GM23248 (cell line): ENCODE data around the gene PRRT3. TPM values are rescaled to one million over a fixed set of nuclear protein-coding genes. Genes with fewer than 3 reads are reported as not detected.

Source experiments
- DNase-seq: peaks from one replicate; pipeline ENCODE4 v3.0.0-alpha.2; 2015
- H2AFZ ChIP-seq: fragments of 200-600 bp; sonication (generic); 2 replicates; pipeline ENCODE4 v1.6.1; 2016; ENCODE audit warnings: antibody characterized with exemption
- H3F3A ChIP-seq: fragments of 200-600 bp; sonication (generic); 2 replicates; pipeline ENCODE4 v1.6.1; 2016; ENCODE audit warnings: mild to moderate bottlenecking, antibody characterized with exemption, mixed run types; ENCODE audit not compliant: insufficient read depth
- H3K27ac ChIP-seq: fragments of 200-600 bp; sonication (generic); 2 replicates; pipeline ENCODE4 v1.5.1; 2016; ENCODE audit warnings: mild to moderate bottlenecking
- H3K27me3 ChIP-seq: fragments of 200-600 bp; sonication (generic); replicated peaks from 2 replicates; pipeline ENCODE4 v1.6.1; 2016; ENCODE audit warnings: mild to moderate bottlenecking; ENCODE audit not compliant: insufficient read depth
- H3K36me3 ChIP-seq: fragments of 200-600 bp; sonication (generic); 2 replicates; pipeline ENCODE4 v1.6.1; 2016; ENCODE audit warnings: low read depth, mild to moderate bottlenecking
- H3K4me1 ChIP-seq: fragments of 200-600 bp; sonication (generic); 2 replicates; pipeline ENCODE4 v1.6.1; 2016; ENCODE audit warnings: mild to moderate bottlenecking; ENCODE audit not compliant: insufficient read depth
- H3K4me2 ChIP-seq: fragments of 200-600 bp; sonication (generic); one replicate; pipeline ENCODE4 v1.6.1; 2016; ENCODE audit warnings: mild to moderate bottlenecking; ENCODE audit not compliant: unreplicated experiment
- H3K4me3 ChIP-seq: fragments of 200-600 bp; sonication (generic); 2 replicates; pipeline ENCODE4 v1.5.1; 2016; ENCODE audit warnings: mild to moderate bottlenecking
- H3K79me2 ChIP-seq: fragments of 200-600 bp; sonication (generic); 2 replicates; pipeline ENCODE4 v1.6.1; 2016; ENCODE audit warnings: mild to moderate bottlenecking; ENCODE audit not compliant: insufficient read depth
- H3K9ac ChIP-seq: fragments of 200-600 bp; sonication (generic); 2 replicates; pipeline ENCODE4 v1.6.1; 2016; ENCODE audit warnings: mild to moderate bottlenecking
- H3K9me2 ChIP-seq: fragments of 200-600 bp; sonication (generic); 2 replicates; pipeline ENCODE4 v1.6.1; 2016; ENCODE audit warnings: mixed run types, mild to moderate bottlenecking, moderate library complexity; ENCODE audit not compliant: insufficient read depth
- H3K9me3 ChIP-seq: fragments of 200-600 bp; sonication (generic); one replicate; pipeline ENCODE4 v1.6.1; 2017; ENCODE audit warnings: low read depth
- H4K20me1 ChIP-seq: fragments of 200-600 bp; sonication (generic); 2 replicates; pipeline ENCODE4 v1.6.0; 2016; ENCODE audit not compliant: insufficient read depth
- EZH2 ChIP-seq: fragments of 200-600 bp; sonication (generic); IDR thresholded peaks from 2 replicates; pipeline ENCODE4 v1.6.1; 2018; ENCODE audit warnings: antibody characterized with exemption, mild to moderate bottlenecking; ENCODE audit not compliant: insufficient read depth, poor library complexity, severe bottlenecking
- EZH2phosphoT487 ChIP-seq: fragments of 200-600 bp; sonication (generic); IDR thresholded peaks from 2 replicates; pipeline ENCODE4 v1.6.1; 2018; ENCODE audit warnings: antibody characterized with exemption, moderate library complexity, mild to moderate bottlenecking, low read depth; ENCODE audit not compliant: insufficient read depth
- WGBS, 2 experiments: methylation state at CpG; one replicate each; pipeline ENCODE4 v1.1.6; 2015 to 2017; ENCODE audit warnings: low lambda C conversion rate in 2 of 2, low coverage in 1 of 2; ENCODE audit errors: missing lambda C conversion rate in 2 of 2; 5-methylcytosine and 5-hydroxymethylcytosine counted together
- in situ Hi-C: fragments of 300-500 bp; cut with MboI; formaldehyde crosslinking; loops from 2 replicates; pipeline ENCODE4 v1.15.0; 2020
- polyA plus RNA-seq: library from polyadenylated mRNA; unstranded; fragments of >200 nt; fragmentation: Nextera tagmentation; extraction: Ambion mirVana; gene quantifications from 2 replicates; pipeline ENCODE4 v1.2.1, GENCODE V29; 2016
- total RNA-seq: library from RNA; depleted of rRNA; stranded (reverse); fragments of >200 nt; shearing (Covaris generic); gene quantifications from 2 replicates; pipeline ENCODE4 v1.2.3, GENCODE V29; 2014

The PRRT3 gene
- total and polyA plus RNA-seq, 2 experiments from 2014 or later = 4.3 to 7.5 TPM

DNA sequence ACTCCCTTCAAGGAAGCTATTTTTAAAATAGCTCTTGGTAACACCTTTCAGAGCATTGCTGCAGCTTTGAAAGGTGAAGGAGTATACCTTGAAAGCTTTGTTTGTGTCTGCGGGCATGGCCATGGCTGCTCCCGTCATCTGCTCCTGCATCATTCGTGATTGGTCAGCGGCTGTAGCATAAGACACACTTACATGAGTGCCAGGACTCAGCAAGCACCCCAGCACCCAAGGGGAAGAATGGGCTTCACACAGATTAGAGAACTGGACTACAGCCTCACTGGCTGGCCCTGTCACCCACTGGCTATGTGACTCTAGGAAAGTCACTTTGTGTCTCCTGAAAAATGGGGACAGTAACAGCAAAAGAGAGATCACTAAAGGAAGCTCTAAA, 17.4 kb upstream of the PRRT3 start:
- Histone ChIP-seq H3K4me3 (0 out of 2 replicates have a peak overlapping the region, but pooled peaks have one; percentile 25), H3K9me3 (no peaks in the 10 kb centered on the region), H3K36me3 (peaks cover 53% of the 10 kb centered on the region), H3K9me2 (no peaks in the 10 kb centered on the region), H3K27me3 (no peaks in the 10 kb centered on the region), H4K20me1 (no peaks in the 10 kb centered on the region), H3K4me1 (peaks cover 27% of the 10 kb centered on the region), H3F3A (peaks cover 32% of the 10 kb centered on the region), H3K79me2 (0 out of 2 replicates have a peak, but pooled peaks cover 3% of the 10 kb centered on the region), H3K27ac (peak overlapping the region; percentile 83), H3K9ac (peak overlapping the region; percentile 47; the same call in 1 of the 2 replicates), H2AFZ (no peak overlapping the region), H3K4me2 (peak overlapping the region; percentile 64)
- DNase-seq = no peak
- WGBS, 2 experiments = 92 to 94% methylated on average over 4 of the region's 4 CpGs
- in situ Hi-C loops = no loop called here
- no peak for TF ChIP-seq EZH2phosphoT487
- TF ChIP-seq EZH2 = no peak

- H3K27me3 ChIP-seq = no peaks in the 10 kb centered on the region
- no peak overlapping the region for H3K4me3 ChIP-seq
- H3K79me2 ChIP-seq = no peaks in the 10 kb centered on the region
- peaks cover 39% of the 10 kb centered on the region for H3K36me3 ChIP-seq
- H3K9me3 ChIP-seq = no peaks in the 10 kb centered on the region
- H2AFZ ChIP-seq = no peak overlapping the region
- no peak overlapping the region for H3K27ac ChIP-seq
- no peaks in the 10 kb centered on the region for H4K20me1 ChIP-seq
- WGBS, 2 experiments = 92 to 98% methylated on average over 2 of the region's 2 CpGs
- DNase-seq = no peak
- H3K4me2 ChIP-seq = no peak overlapping the region
- H3K9me2 ChIP-seq = no peaks in the 10 kb centered on the region
- TF ChIP-seq EZH2 (no peak), EZH2phosphoT487 (no peak)
- H3K9ac ChIP-seq = no peak overlapping the region
- in situ Hi-C loops = no loop called here
- H3F3A ChIP-seq = peaks cover 29% of the 10 kb centered on the region
- peaks cover 26% of the 10 kb centered on the region for H3K4me1 ChIP-seq
Measured at GRCh38 chr3:9966841-9967240, 14.6 kb upstream of the PRRT3 start.

- in situ Hi-C loops = no loop called here
- H3K36me3 ChIP-seq = peaks cover 32% of the 10 kb centered on the region
Measured at GRCh38 chr3:9965200-9965875, 13.1 kb upstream of the PRRT3 start.

DNA sequence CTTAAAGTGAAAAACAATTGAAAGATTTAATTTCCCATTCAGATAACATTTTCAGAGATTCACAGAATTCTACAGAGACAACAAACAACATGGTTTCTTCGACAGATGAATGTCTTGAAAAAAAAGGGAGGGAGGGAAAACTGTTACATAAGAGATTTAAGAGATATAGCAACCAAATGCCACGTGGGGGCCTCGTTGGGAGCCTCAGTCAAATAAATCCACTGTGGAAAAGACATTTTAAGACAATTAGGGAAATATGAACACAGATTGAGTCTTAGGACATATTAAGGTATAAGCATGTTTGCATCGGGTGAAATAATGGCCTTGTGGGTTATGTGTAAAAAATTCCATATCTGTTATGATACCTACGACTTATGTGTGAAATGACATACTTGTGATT, 5.0 kb upstream of the PRRT3 start:
- peak; percentile 35 for DNase-seq
- H4K20me1 ChIP-seq = no peaks in the 10 kb centered on the region
- in situ Hi-C loops = no loop called here

More at GRCh38 chr3:9965200-9965875, 13.1 kb upstream of the PRRT3 start:
- no peak overlapping the region for H3K4me2 ChIP-seq
- no peaks in the 10 kb centered on the region for H3K27me3 ChIP-seq
- no peak overlapping the region for H3K9ac ChIP-seq
- H3K27ac ChIP-seq = no peak overlapping the region
- no peaks in the 10 kb centered on the region for H4K20me1 ChIP-seq
- peaks cover 14% of the 10 kb centered on the region for H3F3A ChIP-seq
- H2AFZ ChIP-seq = no peak overlapping the region
- no peaks in the 10 kb centered on the region for H3K9me3 ChIP-seq
- no peaks in the 10 kb centered on the region for H3K9me2 ChIP-seq
- no peak for TF ChIP-seq EZH2phosphoT487
- TF ChIP-seq EZH2 = no peak
- H3K4me1 ChIP-seq = peaks cover 11% of the 10 kb centered on the region
- no peak overlapping the region for H3K4me3 ChIP-seq
- H3K79me2 ChIP-seq = no peaks in the 10 kb centered on the region
- no peak for DNase-seq
- 86 to 88% methylated on average over 6 of the region's 6 CpGs for WGBS, 2 experiments

More for the DNA sequence above, 5.0 kb upstream of the PRRT3 start:
- Histone ChIP-seq H3K4me3 (no peak overlapping the region), H3K9me3 (no peaks in the 10 kb centered on the region), H3K4me2 (no peak overlapping the region), H3K79me2 (no peaks in the 10 kb centered on the region), H3K27ac (no peak overlapping the region), H2AFZ (no peak overlapping the region), H3K4me1 (no peaks in the 10 kb centered on the region), H3F3A (0 out of 2 replicates have a peak, but pooled peaks cover 8% of the 10 kb centered on the region), H3K27me3 (no peaks in the 10 kb centered on the region), H3K9ac (no peak overlapping the region), H3K36me3 (no peaks in the 10 kb centered on the region), H3K9me2 (no peaks in the 10 kb centered on the region)
- TF ChIP-seq EZH2phosphoT487 = no peak
- TF ChIP-seq EZH2 = no peak
- 61 to 67% methylated on average over 5 of the region's 5 CpGs for WGBS, 2 experiments
